T-cell (primary cell): ENCODE results near the gene DHRSX. TPM values are rescaled to one million over a fixed set of nuclear protein-coding genes. Genes with fewer than 3 reads are reported as not detected.

ENCODE experiments used
- ATAC-seq, 4 experiments: fragments of 200-7000 bp in 3 of 4; fragments of 150-1000 bp in 1 of 4; cut with Tn5 transposase; replicated peaks in 1 of 4; 1 replicate in 3 of 4; 2 replicates in 1 of 4; pipeline ENCODE4 v1.10.0; 2021; ENCODE audit warnings: moderate library complexity in 3 of 4, mild to moderate bottlenecking in 2 of 4, moderate number of reproducible peaks in 1 of 4
- CTCF ChIA-PET, 2 donors: fragments of 300-600 bp; sonication (Branson Sonifier 250); formaldehyde crosslinking; loops; one replicate each; lab custom pipeline; 2022; ENCODE audit warnings: antibody characterized with exemption in 2 of 2; lab: Charles Lee
- POLR2A ChIA-PET, 2 donors: fragments of 300-600 bp; sonication (Branson Sonifier 250); formaldehyde crosslinking; loops; one replicate each; lab custom pipeline; 2022; ENCODE audit warnings: antibody characterized with exemption in 2 of 2; lab: Charles Lee
- DNase-seq, 35 experiments: peaks; one replicate each; pipeline versions ENCODE4 v3.0.0 to v3.0.0-alpha.2; 2013 to 2023
- H3K27ac ChIP-seq: one replicate; pipeline ENCODE4 v1.5.1; 2013; ENCODE audit warnings: low read length
- H3K27me3 ChIP-seq, 2 experiments: replicated peaks in 1 of 2; 1 replicate in 1 of 2; 2 replicates in 1 of 2; pipeline versions ENCODE4 v1.6.1 to v1.7.0; 2013; ENCODE audit warnings: low read length in 1 of 2, mixed read lengths in 1 of 2; ENCODE audit not compliant: control insufficient read depth in 2 of 2, insufficient read depth in 2 of 2; ENCODE audit errors: extremely low read depth in 1 of 2
- H3K36me3 ChIP-seq, 2 donors: 1 replicate in 1 of 2; 2 replicates in 1 of 2; pipeline versions ENCODE4 v1.6.1 to v1.7.0; 2013; ENCODE audit warnings: low read length in 1 of 2; ENCODE audit not compliant: control insufficient read depth in 2 of 2, insufficient read depth in 1 of 2; ENCODE audit errors: extremely low read depth in 1 of 2
- H3K4me1 ChIP-seq, 2 experiments: 1 replicate in 1 of 2; 2 replicates in 1 of 2; pipeline versions ENCODE4 v1.6.1 to v1.7.0; 2013; ENCODE audit warnings: low read length in 2 of 2, mixed read lengths in 1 of 2; ENCODE audit not compliant: insufficient read depth in 2 of 2, control insufficient read depth in 1 of 2; ENCODE audit errors: extremely low read depth in 1 of 2
- H3K4me3 ChIP-seq, 2 donors: 1 replicate in 1 of 2; 2 replicates in 1 of 2; pipeline versions ENCODE4 v1.5.1 to v1.7.0; 2013; ENCODE audit warnings: mild to moderate bottlenecking in 2 of 2, low read length in 1 of 2, moderate library complexity in 1 of 2; ENCODE audit not compliant: control insufficient read depth in 1 of 2; ENCODE audit errors: extremely low read depth in 1 of 2
- H3K9me3 ChIP-seq: 2 replicates; pipeline ENCODE4 v1.7.0; 2013
- H3K27ac Mint-ChIP-seq, 2 donors: one replicate each; pipeline ENCODE4 v1.8.0; 2020 to 2021; ENCODE audit warnings: mild to moderate bottlenecking in 2 of 2, mixed read lengths in 2 of 2
- H3K27me3 Mint-ChIP-seq, 2 donors: one replicate each; pipeline ENCODE4 v1.8.0; 2021 to 2022; ENCODE audit warnings: mixed read lengths in 2 of 2
- H3K36me3 Mint-ChIP-seq: one replicate; pipeline ENCODE4 v1.8.0; 2021; ENCODE audit warnings: mixed read lengths
- H3K4me1 Mint-ChIP-seq, 3 donors: one replicate each; pipeline ENCODE4 v1.8.0; 2020 to 2022; ENCODE audit warnings: mixed read lengths in 3 of 3, mild to moderate bottlenecking in 1 of 3
- H3K4me3 Mint-ChIP-seq, 3 donors: one replicate each; pipeline ENCODE4 v1.8.0; 2020 to 2022; ENCODE audit warnings: mild to moderate bottlenecking in 3 of 3, mixed read lengths in 3 of 3, moderate library complexity in 3 of 3
- H3K9me3 Mint-ChIP-seq, 3 donors: one replicate each; pipeline ENCODE4 v1.8.0; 2020 to 2022; ENCODE audit warnings: mixed read lengths in 3 of 3
- WGBS: methylation state at CpG from one replicate; pipeline ENCODE4 v1.1.5; 2013; ENCODE audit warnings: missing lambda C conversion rate; ENCODE audit not compliant: insufficient coverage; 5-methylcytosine and 5-hydroxymethylcytosine counted together
- total RNA-seq, 35 experiments: library from RNA in 6 of 35; stranded (reverse) in 6 of 35; fragments of 120-200 nt in 1 of 35; gene quantifications; one replicate each; pipeline versions ENCODE4 v1.2.1 to v1.2.4 and lab custom pipeline; 2013 to 2026

Gene DHRSX
- total RNA-seq, 5 donors from 2014 or later (not counting 1 experiment from before 2014, with no cell fraction given), result 13.2 to 20.0 (median 15.9) TPM

DNA sequence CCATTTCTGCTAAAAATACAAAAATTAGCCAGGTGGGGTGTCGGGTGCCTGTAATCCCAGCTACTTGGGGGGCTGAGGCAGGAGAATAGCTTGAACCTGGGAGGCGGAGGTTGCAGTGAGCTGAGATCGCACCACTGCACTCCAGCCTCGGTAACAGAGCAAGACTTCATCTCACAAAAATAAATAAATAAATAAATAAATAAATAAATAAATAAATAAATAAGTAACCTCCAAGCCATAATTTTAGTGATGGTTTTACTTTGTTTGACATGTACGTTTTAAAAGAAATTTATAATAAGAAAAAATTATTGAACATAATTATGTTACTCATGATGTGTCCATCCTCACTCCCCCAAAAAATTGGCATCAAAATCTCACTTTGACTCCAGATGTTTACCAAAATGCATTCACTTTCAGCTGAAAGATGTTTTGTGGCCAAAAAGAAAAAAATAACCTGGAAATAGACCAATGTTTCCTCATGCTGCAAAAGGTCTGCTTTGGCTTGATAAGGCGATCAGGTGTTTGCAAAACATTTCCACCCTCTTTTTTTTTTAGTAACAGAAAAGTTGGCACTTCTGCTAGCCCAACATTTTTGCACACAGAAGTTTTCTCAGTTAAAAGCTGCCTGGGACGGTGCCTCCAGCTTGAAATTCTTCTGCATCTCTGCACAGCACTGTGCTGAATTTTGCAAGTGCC is 42.2 kb upstream of the DHRSX start:
- H3K4me3 ChIP-seq, result no peak overlapping the region
- 50% methylated on average over 2 of the region's 7 CpGs for WGBS
- peaks cover 0 to 10% of the 10 kb centered on the region in 2 experiments for H3K27me3 ChIP-seq
- H3K4me1 Mint-ChIP-seq, result no peaks in the 10 kb centered on the region
- ChIA-PET CTCF (no interaction called here), POLR2A (no interaction called here)
- ATAC-seq (no peak), DNase-seq (no peak)
- no peaks in the 10 kb centered on the region for H3K36me3 Mint-ChIP-seq
- H3K27ac Mint-ChIP-seq, result no peak overlapping the region
- no peaks in the 10 kb centered on the region for H3K9me3 ChIP-seq
- H3K9me3 Mint-ChIP-seq, result peaks cover 3 to 8% (median 7%) of the 10 kb centered on the region in 3 donors
- peaks cover 14% of the 10 kb centered on the region in 2 donors for H3K27me3 Mint-ChIP-seq
- no peaks in the 10 kb centered on the region for H3K36me3 ChIP-seq
- H3K4me1 ChIP-seq, result no peaks in the 10 kb centered on the region
- H3K4me3 Mint-ChIP-seq, result no peak overlapping the region
- no peak overlapping the region for H3K27ac ChIP-seq

DNA sequence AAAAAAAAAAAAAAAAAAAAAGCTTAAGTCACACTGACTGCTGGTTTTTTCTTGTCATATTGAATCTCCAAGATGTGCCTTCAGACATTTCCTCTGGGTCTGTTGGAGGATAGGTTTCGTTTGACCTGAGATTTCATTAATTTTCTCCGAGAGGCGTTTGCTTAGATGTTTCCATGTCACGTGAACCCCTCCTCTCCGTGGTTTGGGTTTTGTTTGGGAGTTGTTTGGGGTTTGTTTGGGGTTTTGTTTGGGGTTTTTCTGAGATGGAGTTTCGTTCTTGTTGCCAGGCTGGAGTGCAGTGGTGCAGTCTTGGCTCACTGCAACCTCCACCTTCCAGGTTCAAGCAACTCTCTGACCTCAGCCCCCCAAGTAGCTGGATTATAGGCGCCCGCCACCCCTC is 40.8 kb upstream of the DHRSX start:
- Histone ChIP-seq H3K27me3 (peaks cover 0 to 10% of the 10 kb centered on the region in 2 experiments), H3K4me1 (no peaks in the 10 kb centered on the region), H3K36me3 (no peaks in the 10 kb centered on the region), H3K4me3 (no peak overlapping the region), H3K9me3 (no peaks in the 10 kb centered on the region), H3K27ac (no peak overlapping the region)
- Mint-ChIP-seq H3K27ac (no peak overlapping the region), H3K4me1 (no peaks in the 10 kb centered on the region), H3K36me3 (no peaks in the 10 kb centered on the region), H3K9me3 (peaks cover 3 to 8% (median 7%) of the 10 kb centered on the region in 3 donors), H3K27me3 (peaks cover 14 to 19% of the 10 kb centered on the region in 2 donors), H3K4me3 (no peak overlapping the region)
- POLR2A ChIA-PET, result no interaction called here
- no peak for DNase-seq
- CTCF ChIA-PET, result no interaction called here
- 60% methylated on average over 1 of the region's 8 CpGs for WGBS
- ATAC-seq, result no peak

GRCh38 chrX:2540426-2540947 is 39.7 kb upstream of the DHRSX start:
- Mint-ChIP-seq H3K27ac (no peak overlapping the region), H3K4me1 (no peaks in the 10 kb centered on the region), H3K9me3 (peaks cover 0 to under 1% (median under 1%) of the 10 kb centered on the region in 3 donors), H3K4me3 (no peak overlapping the region), H3K27me3 (peaks cover 14 to 21% of the 10 kb centered on the region in 2 donors), H3K36me3 (no peaks in the 10 kb centered on the region)
- Histone ChIP-seq H3K27ac (no peak overlapping the region), H3K9me3 (no peaks in the 10 kb centered on the region), H3K27me3 (peaks cover 0 to 10% of the 10 kb centered on the region in 2 experiments), H3K4me3 (no peak overlapping the region), H3K36me3 (no peaks in the 10 kb centered on the region), H3K4me1 (no peaks in the 10 kb centered on the region)
- ChIA-PET CTCF (no interaction called here), POLR2A (no interaction called here)
- ATAC-seq (no peak), DNase-seq (no peak)
- 100% methylated on average over 3 of the region's 12 CpGs for WGBS

GRCh38 chrX:2539586-2539985 is 38.8 kb upstream of the DHRSX start:
- POLR2A ChIA-PET, result no interaction called here

GRCh38 chrX:2538031-2538757 is 37.4 kb upstream of the DHRSX start:
- H3K36me3 ChIP-seq, result no peaks in the 10 kb centered on the region
- H3K4me1 ChIP-seq, result no peaks in the 10 kb centered on the region
- H3K4me3 ChIP-seq, result no peak overlapping the region
- Mint-ChIP-seq H3K4me3 (no peak overlapping the region), H3K4me1 (no peaks in the 10 kb centered on the region), H3K27me3 (peaks cover 12 to 15% of the 10 kb centered on the region in 2 donors), H3K9me3 (peaks cover 0 to 4% (median 0%) of the 10 kb centered on the region in 3 donors), H3K36me3 (no peaks in the 10 kb centered on the region), H3K27ac (no peak overlapping the region)
- H3K9me3 ChIP-seq, result no peaks in the 10 kb centered on the region
- ATAC-seq, result no peak
- H3K27me3 ChIP-seq, result peaks cover 0 to 7% of the 10 kb centered on the region in 2 experiments
- DNase-seq, result no peak
- WGBS, result 85% methylated on average over 8 of the region's 15 CpGs
- POLR2A ChIA-PET, result no interaction called here
- CTCF ChIA-PET, result no interaction called here
- no peak overlapping the region for H3K27ac ChIP-seq

More at GRCh38 chrX:2539586-2539985, 38.8 kb upstream of the DHRSX start:
- peaks cover 16 to 21% of the 10 kb centered on the region in 2 donors for H3K27me3 Mint-ChIP-seq
- H3K27ac Mint-ChIP-seq, result no peak overlapping the region
- Histone ChIP-seq H3K27ac (no peak overlapping the region), H3K4me1 (no peaks in the 10 kb centered on the region), H3K9me3 (no peaks in the 10 kb centered on the region), H3K27me3 (peaks cover 0 to 7% of the 10 kb centered on the region in 2 experiments), H3K36me3 (no peaks in the 10 kb centered on the region), H3K4me3 (no peak overlapping the region)
- peaks cover 0 to 2% (median 0%) of the 10 kb centered on the region in 3 donors for H3K9me3 Mint-ChIP-seq
- WGBS, result no CpG with 5 or more reads among the region's 3 CpGs
- no peaks in the 10 kb centered on the region for H3K4me1 Mint-ChIP-seq
- no peak for ATAC-seq
- DNase-seq, result no peak
- no peak overlapping the region for H3K4me3 Mint-ChIP-seq
- no peaks in the 10 kb centered on the region for H3K36me3 Mint-ChIP-seq
- CTCF ChIA-PET, result no interaction called here

- peaks cover 0 to 4% (median 0%) of the 10 kb centered on the region in 3 donors for H3K9me3 Mint-ChIP-seq
- H3K27ac Mint-ChIP-seq, result no peak overlapping the region
- ATAC-seq (no peak), DNase-seq (no peak)
- H3K27me3 Mint-ChIP-seq, result peaks cover 8 to 12% of the 10 kb centered on the region in 2 donors
- no peaks in the 10 kb centered on the region for H3K9me3 ChIP-seq
- H3K27ac ChIP-seq, result no peak overlapping the region
- no peak overlapping the region for H3K4me3 ChIP-seq
- CTCF ChIA-PET, result no interaction called here
- peaks cover 0 to 4% of the 10 kb centered on the region in 2 experiments for H3K27me3 ChIP-seq
- no peaks in the 10 kb centered on the region for H3K36me3 Mint-ChIP-seq
- H3K4me1 ChIP-seq, result no peaks in the 10 kb centered on the region
- POLR2A ChIA-PET, result no interaction called here
- 90% methylated on average over 5 of the region's 5 CpGs for whole genome bisulfite sequencing
- no peaks in the 10 kb centered on the region for H3K36me3 ChIP-seq
- H3K4me1 Mint-ChIP-seq, result no peaks in the 10 kb centered on the region
- H3K4me3 Mint-ChIP-seq, result no peak overlapping the region
These were observed 36.2 kb upstream of the DHRSX start for GRCh38 chrX:2536974-2537373.
